Measurements from ENCODE around the gene PPT1. TPM values are rescaled to one million over a fixed set of nuclear protein-coding genes. Genes with fewer than 3 reads are reported as not detected.
"Not testable (repeated sequence)": the region's sequence is repeated elsewhere in the genome, so short reads cannot be mapped to it uniquely, and the experiment has no call there.

Gene PPT1
- total RNA-seq, 1 donor from 2014 or later: 29.5 TPM

- DNase-seq (ENCODE audit: low read depth): no peak
- TF ChIP-seq CTCF (IDR thresholded peaks at IDR 0.05; ENCODE audit: insufficient read depth, low read length, severe bottlenecking): no peak
- Histone ChIP-seq H3K27me3 (ENCODE audit: control insufficient read depth, insufficient read depth, low read length) (no peaks in the 10 kb centered on the region), H3K4me3 (ENCODE audit: low read depth, low read length) (peak overlapping the region; percentile 77), H3K36me3 (ENCODE audit: control insufficient read depth, insufficient read depth, low read length) (peaks cover 3% of the 10 kb centered on the region)
- FAIRE-seq: no peak
Observed at GRCh38 chr1:40041466-40041838, 55.6 kb downstream of the PPT1 start.

- DNase-seq (ENCODE audit: low read depth) (peak; percentile 94), FAIRE-seq (no peak)
- Histone ChIP-seq H3K27me3 (ENCODE audit: control insufficient read depth, insufficient read depth, low read length) (no peaks in the 10 kb centered on the region), H3K4me3 (ENCODE audit: low read depth, low read length) (peak within 1 kb of the TSS; percentile 77), H3K36me3 (ENCODE audit: control insufficient read depth, insufficient read depth, low read length) (peaks cover 3% of the 10 kb centered on the region)
- TF ChIP-seq CTCF (IDR thresholded peaks at IDR 0.05; ENCODE audit: insufficient read depth, low read length, severe bottlenecking): no peak
Observed at GRCh38 chr1:40040511-40041465, 56.3 kb downstream of the PPT1 start, which contains the start of gene CAP1. CAP1 (plus strand) TSS chr1:40040729; CDS start chr1:40059347, 18,618 bp downstream.

DNA sequence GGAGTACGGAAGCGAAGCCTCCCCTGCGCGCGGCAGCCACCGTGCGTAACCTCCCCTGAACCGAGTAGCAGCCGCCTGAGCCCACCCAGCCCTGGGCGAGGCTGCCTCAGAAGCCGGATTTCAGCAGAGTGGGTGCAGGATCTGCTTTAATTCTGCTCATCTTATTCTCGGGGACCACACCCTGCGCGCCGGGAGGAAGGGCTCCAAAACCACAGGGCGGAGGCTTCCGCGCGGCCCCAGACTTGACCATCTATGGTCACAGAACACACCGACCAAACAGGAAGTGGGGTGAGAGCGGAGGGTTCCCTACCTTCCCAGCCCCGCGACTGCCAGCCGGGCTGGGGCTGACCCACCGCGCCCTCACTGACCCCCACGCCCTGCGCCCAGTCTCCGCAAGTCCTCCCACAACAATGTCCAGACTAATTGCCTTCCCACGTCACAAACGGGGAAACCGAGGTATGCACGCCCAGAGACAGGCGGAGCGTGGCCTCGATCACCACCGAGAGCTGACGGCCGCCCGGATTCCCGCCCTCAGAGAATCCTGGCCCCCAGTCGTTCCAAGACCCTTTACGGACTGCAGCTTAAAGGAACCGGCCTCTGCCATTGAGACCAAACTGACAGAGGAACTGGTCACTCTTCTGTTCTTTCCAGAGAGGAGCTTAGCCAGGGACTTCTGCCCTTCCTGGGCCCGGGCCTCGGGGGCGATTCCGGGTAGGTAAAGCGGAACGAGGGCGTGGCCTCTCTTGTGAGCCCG, 57.1 kb downstream of the PPT1 start:
- Histone ChIP-seq H3K36me3 (ENCODE audit: control insufficient read depth, insufficient read depth, low read length) (peaks cover 3% of the 10 kb centered on the region), H3K4me3 (ENCODE audit: low read depth, low read length) (peak overlapping the region; percentile 77), H3K27me3 (ENCODE audit: control insufficient read depth, insufficient read depth, low read length) (no peaks in the 10 kb centered on the region)
- no peak for TF ChIP-seq CTCF (IDR thresholded peaks at IDR 0.05; ENCODE audit: insufficient read depth, low read length, severe bottlenecking)
- FAIRE-seq (no peak), DNase-seq (ENCODE audit: low read depth) (peak; percentile 72)

DNA sequence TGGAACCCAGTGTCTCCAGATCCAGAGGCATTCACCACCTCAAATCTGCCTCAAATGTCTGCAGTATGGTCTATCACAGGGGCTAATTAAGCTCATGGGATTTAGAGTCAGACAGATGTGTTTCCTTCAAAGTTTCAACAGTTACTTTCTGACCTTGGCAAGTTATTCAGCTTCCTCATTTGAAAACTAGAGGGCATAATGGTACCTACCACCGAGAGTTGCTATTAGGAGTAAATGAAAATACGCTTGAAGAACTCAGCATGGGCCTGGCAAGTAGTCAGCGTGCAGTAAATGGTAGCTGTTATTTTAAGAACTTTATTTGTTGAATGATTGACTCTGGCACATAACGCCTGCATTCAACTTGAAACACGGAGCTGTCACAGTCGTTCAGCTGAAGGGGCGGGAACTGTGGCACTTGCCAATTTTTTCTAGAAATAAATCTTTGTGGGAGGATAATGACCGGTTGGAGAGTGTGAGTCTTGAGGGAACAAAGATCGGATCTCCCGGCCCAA, 57.8 kb downstream of the PPT1 start:
- Histone ChIP-seq H3K4me3 (ENCODE audit: low read depth, low read length) (peak overlapping the region; percentile 77), H3K27me3 (ENCODE audit: control insufficient read depth, insufficient read depth, low read length) (no peaks in the 10 kb centered on the region), H3K36me3 (ENCODE audit: control insufficient read depth, insufficient read depth, low read length) (peaks cover 3% of the 10 kb centered on the region)
- FAIRE-seq (no peak), DNase-seq (ENCODE audit: low read depth) (peak; percentile 40)
- no peak for TF ChIP-seq CTCF (IDR thresholded peaks at IDR 0.05; ENCODE audit: insufficient read depth, low read length, severe bottlenecking)

- H3K27me3 ChIP-seq (ENCODE audit: control insufficient read depth, insufficient read depth, low read length): no peaks in the 10 kb centered on the region
- FAIRE-seq: no peak
- H3K4me3 ChIP-seq (ENCODE audit: low read depth, low read length): no peak overlapping the region
- TF ChIP-seq CTCF (IDR thresholded peaks at IDR 0.05; ENCODE audit: insufficient read depth, low read length, severe bottlenecking): no peak
- H3K36me3 ChIP-seq (ENCODE audit: control insufficient read depth, insufficient read depth, low read length): peaks cover 3% of the 10 kb centered on the region
- DNase-seq (ENCODE audit: low read depth): no peak
Observed at GRCh38 chr1:40038697-40039096, 58.4 kb downstream of the PPT1 start.

GRCh38 chr1:40037254-40037653, 59.8 kb downstream of the PPT1 start:
- not testable (repeated sequence) for DNase-seq (ENCODE audit: low read depth); H3K27me3 ChIP-seq (ENCODE audit: control insufficient read depth, insufficient read depth, low read length); H3K36me3 ChIP-seq (ENCODE audit: control insufficient read depth, insufficient read depth, low read length); FAIRE-seq; H3K4me3 ChIP-seq (ENCODE audit: low read depth, low read length)
